ENCODE measurements around the gene SEC61G.

SEC61G gene

DNA sequence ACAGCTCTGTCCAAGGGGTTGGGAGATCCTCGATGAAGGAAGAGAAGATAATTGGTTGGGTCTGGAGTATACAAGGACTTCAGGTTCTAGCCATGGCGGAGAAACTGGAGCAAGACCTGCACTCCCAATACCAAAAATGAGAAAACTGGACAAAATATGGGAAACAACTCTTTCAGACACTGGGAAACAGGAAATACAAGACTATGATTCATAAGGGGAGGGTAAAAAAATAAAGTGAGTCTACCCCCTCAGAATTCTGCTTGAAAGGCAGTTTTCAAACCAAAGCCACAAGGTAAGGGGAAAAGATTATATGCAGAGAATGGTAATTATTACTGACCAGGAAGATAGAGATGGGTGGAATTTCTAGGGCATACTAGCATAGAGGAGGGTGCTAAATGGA is 10.2 kb upstream of the SEC61G start:
- H3K4me3 ChIP-seq (ENCODE audit: low read depth, low read length): no peak overlapping the region
- TF ChIP-seq, protein P1, sequence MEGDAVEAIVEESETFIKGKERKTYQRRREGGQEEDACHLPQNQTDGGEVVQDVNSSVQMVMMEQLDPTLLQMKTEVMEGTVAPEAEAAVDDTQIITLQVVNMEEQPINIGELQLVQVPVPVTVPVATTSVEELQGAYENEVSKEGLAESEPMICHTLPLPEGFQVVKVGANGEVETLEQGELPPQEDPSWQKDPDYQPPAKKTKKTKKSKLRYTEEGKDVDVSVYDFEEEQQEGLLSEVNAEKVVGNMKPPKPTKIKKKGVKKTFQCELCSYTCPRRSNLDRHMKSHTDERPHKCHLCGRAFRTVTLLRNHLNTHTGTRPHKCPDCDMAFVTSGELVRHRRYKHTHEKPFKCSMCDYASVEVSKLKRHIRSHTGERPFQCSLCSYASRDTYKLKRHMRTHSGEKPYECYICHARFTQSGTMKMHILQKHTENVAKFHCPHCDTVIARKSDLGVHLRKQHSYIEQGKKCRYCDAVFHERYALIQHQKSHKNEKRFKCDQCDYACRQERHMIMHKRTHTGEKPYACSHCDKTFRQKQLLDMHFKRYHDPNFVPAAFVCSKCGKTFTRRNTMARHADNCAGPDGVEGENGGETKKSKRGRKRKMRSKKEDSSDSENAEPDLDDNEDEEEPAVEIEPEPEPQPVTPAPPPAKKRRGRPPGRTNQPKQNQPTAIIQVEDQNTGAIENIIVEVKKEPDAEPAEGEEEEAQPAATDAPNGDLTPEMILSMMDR (IDR thresholded peaks at IDR 0.05; ENCODE audit: low read depth, low read length): no peak

DNA sequence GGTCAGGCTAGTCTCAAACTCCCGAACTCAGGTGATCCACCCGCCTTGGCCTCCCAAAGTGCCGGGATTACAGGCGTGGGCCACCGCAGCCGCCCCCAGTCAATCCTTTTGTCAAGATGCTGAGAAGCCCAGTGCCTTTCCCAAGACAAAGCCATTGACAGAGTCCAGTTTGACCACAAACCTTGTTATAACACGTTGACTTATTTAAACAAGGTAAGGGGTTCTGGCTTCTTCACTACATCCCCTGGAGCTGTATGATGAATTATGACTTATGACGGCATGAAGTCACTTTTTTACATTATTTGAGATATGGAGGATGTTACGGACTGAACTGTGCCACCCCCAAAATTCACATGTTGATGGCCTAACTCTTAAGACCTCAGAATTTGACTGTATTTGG is 5.8 kb upstream of the SEC61G start:
- TF ChIP-seq, protein P1 (IDR thresholded peaks at IDR 0.05; ENCODE audit: low read depth, low read length): no peak
- H3K4me3 ChIP-seq (ENCODE audit: low read depth, low read length): no peak overlapping the region

DNA sequence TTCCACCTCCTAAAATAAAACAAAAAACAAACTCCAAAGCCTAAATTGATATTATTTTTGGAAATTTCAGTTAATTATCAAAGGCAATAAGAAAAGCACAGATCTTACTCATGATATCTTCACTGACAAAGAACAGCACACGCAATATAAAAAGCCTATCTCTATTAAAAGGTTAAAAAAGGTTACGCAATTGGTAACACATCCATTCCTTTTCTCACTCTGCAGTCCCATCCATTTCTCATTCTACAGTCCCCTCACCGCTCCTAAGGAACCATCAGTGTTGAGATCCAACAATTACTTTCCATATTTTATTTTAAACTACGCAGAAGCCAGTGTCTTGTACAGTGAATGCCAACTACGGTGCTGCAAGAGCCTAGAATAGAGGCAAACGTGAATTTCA is 1.3 kb downstream of the SEC61G start:
- TF ChIP-seq, protein P1 (IDR thresholded peaks at IDR 0.05; ENCODE audit: low read depth, low read length): no peak
- peak overlapping the region; percentile 94 for H3K4me3 ChIP-seq (ENCODE audit: low read depth, low read length)

DNA sequence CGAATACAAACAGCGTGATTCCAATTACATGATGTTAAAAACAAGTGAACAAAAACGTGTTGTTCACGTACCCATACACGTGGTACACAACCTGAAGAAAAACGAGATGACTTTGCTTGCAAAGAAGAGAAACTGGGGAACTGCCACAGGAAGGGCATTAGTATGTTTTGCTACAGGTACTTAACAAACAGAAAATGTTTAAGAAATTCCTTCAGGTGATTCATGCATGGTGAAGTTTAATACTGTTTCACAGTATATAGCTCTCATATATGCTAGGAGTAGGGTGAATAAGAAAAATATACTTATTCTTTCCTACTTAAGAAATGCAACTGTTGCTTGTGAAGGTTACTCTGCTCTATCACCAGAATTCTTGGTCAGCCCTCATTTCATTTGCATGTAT is 9.8 kb downstream of the SEC61G start:
- TF ChIP-seq, protein P1 (IDR thresholded peaks at IDR 0.05; ENCODE audit: low read depth, low read length): no peak
- no peak overlapping the region for H3K4me3 ChIP-seq (ENCODE audit: low read depth, low read length)

DNA sequence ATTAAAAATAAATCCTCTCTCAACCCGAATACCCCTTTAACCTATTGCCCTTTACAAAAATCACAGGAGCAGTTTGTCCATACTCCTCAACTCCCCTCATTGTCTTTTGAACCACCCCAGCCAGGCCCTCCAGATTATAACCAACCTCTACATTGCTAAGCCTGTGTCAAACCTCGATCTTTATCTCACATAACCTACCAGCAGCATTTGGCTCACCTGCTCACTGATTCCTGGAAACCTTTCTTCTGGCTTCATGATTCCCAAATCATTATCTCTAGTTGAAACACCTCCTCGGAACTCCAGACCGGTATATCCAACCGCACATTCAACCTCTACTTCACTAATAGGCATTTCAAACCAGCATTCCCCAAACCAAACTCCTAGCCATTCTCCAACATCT is 11.8 kb downstream of the SEC61G start:
- no peak overlapping the region for H3K4me3 ChIP-seq (ENCODE audit: low read depth, low read length)
- TF ChIP-seq, protein P1 (IDR thresholded peaks at IDR 0.05; ENCODE audit: low read depth, low read length): no peak

DNA sequence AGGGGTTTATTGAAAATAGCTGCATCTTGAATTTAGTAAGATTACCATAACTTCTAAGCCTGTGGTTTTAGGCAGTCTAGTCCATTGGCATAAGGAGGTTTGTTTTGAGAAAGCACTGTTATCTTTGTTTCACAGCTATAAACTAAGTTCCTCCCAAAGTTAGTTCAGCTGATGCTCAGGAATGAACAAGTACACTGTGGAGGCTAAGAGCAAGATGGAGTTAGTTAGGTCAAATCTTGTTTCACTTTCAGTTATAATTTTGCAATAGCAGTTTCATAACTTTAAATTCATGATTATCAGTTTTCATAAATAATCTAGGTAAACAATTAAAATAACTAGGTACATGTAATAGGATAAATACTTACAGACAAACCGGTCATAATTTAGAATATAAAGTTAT is 15.4 kb downstream of the SEC61G start:
- TF ChIP-seq, protein P1 (IDR thresholded peaks at IDR 0.05; ENCODE audit: low read depth, low read length): no peak
- H3K4me3 ChIP-seq (ENCODE audit: low read depth, low read length): no peak overlapping the region

DNA sequence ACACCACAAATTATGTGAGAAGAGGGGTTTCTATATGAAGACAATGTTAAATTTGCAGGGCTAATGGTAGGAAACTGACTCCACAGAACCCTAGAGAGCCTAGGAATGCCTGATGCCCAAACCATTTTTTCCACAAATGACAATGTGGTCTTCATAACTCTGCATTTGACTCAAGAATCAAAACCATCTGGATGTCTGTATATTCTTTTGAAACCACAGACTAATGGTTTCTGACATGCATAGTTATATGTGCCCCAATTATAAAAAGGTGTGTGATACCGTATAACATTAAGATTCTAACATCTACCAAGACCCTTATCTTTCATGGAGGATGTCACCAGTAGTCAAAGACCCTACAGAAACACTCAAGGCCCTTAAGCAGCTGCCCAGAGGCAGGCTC is 20.3 kb downstream of the SEC61G start:
- TF ChIP-seq, protein P1 (IDR thresholded peaks at IDR 0.05; ENCODE audit: low read depth, low read length): no peak
- H3K4me3 ChIP-seq (ENCODE audit: low read depth, low read length): no peak overlapping the region
